ENCODE data around the gene STX11.

STX11 gene

DNA sequence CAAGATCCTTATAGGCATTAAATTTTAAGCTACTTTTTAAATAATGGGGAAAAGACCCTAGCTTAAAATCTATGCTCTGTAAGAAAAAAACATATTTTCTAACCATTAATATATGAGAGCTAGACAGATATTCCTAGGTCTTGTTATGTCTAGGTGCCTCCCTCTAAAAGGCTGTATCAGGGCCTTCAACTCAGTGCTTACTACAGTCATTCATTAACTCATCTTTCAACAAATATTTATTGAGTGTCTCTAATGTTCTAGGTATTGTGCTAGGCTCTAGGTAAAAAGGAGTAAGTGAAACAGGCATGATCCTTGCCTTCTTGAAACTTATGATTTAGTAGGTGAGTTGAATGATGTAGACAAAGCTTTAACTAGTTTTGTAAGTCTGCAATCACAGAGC is 6.4 kb upstream of the STX11 start:
- no peak for DNase-seq

DNA sequence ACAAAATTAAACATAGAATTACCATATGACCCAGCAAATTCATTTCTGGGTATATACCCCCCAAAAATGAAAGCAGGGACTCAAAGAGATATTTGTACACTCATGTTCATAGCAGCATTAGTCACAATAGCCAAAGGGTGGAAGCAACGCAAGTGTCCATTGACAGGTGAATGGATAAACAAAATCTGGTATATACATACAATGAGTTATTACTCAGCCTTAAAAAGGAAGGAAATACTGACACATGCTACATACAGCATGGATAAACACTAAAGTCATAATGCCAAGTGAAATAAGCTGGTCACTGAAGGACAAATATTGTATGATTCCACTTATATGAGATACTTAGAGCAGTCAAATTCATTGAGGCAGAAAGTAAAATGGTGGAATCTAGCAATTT is 5.3 kb upstream of the STX11 start:
- no peak for DNase-seq

DNA sequence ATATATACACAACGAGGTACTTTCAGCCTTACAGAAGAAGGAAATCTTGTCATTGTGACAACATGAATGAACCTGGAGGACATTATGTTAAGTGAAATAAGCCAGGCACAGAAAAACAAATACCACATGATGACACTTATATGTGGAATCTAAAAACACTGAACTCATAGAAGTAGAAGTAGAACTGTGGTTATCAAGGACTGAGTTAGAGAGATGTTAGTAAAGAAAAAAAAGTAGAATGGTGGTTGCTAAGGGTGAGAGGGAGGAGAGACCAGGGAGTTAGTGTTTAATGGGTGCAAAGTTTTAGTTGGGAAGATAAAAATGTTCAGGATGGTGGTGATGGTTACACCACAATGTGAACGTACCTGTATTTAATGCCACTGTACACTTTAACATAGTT is 4.8 kb upstream of the STX11 start:
- DNase-seq: no peak

DNA sequence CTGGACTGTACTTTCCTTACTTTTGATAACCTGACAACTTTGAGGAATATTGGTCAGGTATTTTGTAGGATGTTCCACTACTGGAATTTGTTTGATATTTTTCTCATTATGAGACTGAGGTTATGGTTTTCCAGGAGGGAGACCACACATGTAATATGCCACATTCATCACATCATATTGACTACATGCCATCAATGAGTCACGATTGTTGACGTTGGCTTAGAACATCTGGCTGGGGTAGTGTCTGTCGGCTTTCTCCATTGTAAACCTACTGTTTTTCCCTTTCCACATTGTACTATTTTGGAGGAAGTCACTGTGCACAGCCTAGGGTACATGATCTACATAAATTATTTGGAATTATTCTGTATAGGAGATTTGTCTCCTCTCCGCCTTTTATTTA is 1.4 kb upstream of the STX11 start:
- DNase-seq: no peak

DNA sequence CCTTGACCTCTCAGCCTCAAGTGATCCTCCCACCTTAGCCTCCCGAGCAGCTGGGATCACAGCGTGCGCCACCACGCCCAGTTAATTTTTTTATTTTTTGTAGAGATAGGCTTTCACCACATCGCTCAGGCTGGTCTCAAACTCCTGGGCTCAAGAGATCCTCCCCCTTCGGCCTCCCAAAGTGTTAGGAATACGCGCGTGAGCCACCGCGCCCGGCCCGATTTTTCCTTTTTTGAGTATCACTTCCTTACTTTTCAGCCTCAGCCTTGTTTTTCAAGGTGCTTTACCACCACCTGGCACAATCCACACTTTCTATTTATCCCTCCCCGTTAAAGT is 791 bp upstream of the STX11 start:
- no peak for DNase-seq

DNA sequence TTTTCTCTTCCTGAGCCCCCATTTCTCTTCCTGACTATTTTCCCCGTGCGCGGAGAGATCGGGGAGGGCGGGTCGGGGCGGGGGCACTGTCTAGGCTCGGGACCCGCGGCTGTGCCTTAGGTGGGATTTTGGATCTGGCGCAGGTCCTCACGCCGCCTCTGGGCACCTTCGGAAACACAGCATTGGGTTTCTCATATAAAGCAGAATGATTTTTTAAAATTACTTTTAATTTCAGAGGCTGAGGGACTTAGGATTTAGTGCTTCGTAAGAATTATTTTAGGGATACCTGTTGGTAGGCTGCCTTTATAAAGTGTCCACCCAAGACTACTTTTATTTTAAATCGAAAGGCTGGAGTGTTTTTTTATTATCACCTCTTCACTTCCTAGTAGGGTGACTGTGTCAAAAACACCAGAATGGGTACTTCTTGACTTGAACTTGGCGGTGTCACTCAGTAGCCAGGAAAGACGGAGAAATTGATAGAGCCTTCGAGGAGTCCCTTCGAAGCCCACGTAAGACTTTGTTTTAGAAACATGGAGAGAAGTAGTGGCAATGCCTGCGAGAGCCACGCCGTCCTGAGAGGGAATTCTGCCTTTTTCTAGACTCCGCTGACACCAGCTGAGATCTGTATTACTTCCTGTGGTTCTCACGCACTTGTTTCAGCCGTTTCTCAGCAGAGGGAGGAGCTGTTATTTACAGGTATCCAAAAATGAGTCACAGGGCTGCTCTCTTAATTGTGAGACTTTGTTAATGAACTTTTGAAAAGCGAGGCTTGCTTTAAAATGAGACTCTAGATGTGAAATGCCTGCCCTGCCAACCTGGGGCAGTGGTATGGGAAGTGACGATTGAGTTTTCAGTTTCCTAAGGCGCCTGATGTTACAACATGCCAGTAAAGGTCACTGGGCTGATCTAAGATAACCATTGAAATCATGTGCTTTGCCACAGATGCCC is 667 bp downstream of the STX11 start:
- peak; percentile 65 for DNase-seq

DNA sequence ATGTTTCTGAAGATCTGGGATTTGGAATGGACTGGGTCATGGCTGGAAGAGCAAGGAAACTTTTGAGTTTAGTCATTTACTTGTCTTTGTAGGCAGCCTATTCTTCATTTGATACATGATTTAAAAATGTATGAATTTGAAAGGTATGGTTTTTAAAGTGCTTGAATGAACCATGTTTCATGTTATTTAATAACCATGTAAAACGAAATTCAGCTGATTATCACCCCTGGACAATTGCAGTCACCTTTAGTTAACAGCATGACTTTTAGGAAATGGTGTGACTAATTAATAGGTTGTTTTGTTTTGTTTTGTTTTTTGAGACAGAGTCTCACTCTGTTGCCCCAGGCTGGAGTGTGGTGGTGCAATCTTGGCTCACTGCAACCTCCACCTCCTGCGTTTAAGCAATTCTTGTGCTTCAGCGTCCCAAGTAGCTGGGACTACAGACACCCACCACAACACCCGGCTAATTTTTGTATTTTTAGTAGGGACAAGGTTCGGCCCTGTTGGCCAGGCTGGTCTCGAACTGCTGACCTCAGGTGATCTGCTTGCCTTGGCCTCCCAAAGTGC is 2.1 kb downstream of the STX11 start:
- no peak for DNase-seq

DNA sequence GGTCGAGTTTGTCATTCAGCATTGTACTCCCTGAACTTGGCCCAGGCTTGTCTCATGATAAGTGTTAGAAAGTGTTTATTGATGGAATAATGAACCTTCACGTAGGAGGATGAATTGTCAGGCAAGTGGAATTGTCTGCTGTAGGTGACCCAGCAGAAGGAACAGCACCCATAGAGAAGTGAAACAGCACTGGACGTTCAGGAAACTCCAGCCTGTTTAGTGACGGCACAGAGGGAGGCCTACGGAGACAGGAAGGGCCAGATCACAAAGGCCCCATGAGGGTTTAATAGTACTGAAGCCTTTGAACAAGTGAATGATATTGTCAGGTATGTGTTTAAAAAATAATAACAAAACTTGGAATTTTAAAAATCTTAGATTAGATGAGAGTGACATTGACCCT is 2.9 kb downstream of the STX11 start:
- DNase-seq: no peak

DNA sequence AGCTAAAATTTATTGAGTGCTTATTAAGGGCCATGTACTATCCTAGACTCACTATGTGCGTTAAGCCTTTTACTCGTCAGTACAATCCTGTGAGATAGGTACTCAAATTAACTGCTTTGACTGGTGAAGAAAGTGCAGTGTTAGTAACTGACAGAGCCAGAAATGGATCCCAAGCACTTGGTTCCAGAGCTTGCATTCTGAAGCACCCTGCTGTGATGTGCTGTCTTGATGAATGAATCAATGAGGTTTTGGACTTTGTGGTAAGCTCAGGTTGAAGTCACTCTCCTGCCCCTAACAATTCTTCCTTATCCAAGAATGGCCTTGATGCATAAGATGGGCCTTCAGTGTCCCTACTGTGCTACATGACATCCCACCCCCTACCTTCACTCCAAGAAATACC is 3.7 kb downstream of the STX11 start:
- DNase-seq: no peak

DNA sequence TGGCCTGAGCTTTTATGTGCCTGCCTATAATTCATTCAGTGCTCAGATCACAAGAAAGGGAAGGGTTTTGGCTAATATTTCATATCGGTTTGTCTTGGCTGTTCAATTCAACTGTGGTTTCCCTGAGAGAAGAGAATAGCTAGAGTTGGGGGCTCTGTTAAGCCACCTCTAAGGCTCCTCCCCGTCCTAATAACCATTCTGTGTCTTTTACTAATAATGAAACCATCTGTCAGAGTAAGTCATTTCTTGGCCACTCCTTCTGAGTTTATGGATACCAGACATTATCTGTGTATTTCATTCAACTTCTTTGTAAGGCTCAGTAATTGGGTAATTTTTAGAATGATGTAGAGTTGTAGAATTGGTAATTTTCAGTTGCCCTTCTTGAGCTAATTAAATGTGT is 5.2 kb downstream of the STX11 start:
- DNase-seq: no peak

DNA sequence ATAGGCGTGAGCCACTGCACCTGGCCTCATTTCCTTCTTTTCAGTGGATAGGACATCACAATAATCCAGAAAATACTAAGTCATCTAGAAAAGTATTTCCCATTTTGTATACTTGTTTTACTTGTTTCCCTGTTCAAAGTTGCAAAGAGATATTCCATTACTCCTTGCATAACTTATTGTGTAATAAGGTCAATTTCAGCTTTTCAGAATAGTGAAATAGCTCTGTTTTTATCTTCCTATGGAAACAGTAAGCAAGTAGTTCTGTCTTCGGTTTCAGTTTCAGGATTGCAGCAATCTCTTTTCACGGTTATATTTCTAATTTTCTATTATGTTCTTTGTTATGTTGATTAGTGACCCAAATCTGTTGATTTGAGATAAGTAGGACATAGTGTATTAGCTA is 6.0 kb downstream of the STX11 start:
- no peak for DNase-seq

DNA sequence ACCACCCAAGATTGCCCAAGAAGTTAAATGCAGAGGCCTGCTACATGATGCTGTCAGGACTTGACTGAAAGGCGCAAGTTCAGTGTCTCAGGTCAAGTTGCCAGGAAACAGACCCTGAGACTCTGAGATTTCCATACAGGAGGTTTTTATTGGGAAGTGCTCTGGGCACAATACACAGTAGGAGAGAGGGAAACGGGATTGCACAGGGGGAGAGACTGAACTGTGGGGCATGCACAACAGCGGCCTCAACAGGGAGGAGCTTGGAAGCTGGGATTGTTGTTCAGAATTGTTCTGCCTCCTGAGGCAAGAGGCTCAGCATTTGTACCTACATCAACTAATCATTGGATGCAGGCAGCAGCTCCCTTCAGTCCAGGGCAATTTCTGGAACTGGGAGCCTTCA is 6.7 kb downstream of the STX11 start:
- no peak for DNase-seq

DNA sequence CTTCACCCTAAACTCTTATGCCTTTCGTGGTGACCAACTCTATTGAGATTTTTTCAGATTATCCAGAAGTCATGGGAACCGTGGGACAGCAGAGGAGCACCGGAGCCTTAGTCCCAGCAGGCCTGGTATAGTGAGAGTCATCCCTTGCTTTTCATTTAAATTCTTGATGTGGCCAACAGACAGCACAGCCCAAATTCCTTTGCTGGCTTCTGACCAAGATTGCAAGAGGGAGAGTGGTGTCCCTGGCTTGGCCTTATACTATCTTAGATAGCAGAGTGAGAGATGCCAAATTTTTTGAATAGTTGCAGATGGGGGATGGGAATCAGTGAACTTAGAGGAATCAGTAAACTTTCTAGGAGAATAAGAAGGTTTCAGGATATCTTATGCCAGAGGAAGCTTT is 7.8 kb downstream of the STX11 start:
- no peak for DNase-seq

DNA sequence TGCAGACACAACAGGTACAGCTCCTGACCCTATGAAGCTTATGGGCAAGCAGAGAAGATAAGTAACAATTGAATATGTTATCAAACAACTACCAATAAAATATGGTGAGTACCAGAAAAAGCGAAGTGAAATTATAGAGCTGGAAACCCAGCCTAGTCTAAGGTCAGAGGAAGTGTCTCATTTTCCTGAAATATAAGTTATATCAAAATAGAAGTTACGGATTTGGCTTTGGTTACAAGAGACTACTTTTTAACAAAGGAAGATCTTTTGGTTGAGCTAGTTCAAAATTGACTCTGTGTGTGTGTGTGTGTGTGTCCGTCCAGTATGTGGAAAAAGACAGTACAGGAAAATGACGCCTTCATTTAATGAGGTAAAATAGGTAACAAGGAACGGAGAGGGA is 8.9 kb downstream of the STX11 start:
- DNase-seq: no peak

DNA sequence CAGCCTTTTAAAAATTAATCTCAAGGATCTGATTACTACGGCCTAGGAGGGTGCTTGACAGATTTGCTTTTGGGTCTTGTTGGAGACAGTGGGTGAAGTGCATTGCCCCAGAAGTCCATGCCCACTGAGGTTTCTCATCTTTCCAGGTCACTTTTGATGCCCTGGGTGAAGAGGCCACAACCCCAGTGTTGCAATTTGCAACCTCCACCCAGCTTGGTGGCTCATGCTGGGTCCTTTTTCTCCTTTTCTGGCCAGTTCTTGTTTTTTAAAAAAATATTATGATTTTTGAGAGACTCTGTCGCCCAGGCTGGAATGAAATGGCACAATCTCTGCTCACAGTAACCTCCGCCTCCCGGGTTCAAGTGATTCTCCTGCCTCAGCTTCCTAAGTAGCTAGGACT is 9.4 kb downstream of the STX11 start:
- no peak for DNase-seq

DNA sequence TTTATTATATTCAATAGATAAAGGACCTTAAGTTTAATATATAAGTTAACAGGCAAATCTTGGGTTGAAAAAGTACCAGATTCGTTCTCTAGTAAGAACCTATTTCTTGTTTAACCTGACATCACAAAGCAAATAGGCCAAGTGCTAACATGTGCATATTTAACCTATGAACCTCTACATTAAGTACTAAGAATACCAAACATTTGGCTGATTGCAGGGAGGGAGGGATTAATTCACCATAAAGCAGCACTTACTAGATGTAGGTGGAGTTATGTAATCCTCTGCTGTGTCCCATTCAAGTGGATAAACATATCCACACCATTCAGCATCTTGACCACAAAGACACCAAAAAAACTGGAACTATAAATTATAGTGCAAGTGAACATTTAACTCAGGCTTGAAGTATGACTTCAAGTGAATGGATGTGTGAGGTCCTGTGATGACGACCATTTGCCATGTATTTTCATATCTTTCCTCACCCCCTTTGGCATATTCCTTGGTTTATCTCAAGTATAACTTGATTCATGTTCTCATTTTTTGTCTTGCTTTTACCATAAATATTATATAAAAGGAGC is 10.2 kb downstream of the STX11 start:
- no peak for DNase-seq

DNA sequence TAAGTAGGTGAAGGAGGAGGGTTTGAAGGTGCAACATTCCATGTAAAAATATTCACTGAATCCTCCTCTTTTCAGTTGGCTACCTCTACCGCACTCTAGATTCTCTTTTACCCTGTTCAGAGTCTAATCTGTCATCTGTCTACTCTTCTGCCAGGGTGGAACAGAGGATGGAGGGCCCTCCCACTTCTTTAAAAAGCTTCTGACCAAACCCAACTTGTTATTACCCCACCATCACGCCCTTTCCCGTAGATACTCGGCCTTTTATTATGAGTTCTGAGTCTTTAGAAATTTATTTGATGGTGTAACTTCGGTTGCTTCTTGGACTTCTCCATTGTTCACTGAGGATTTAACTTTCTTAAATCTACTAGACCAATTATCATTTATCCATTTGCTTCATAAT is 11.7 kb downstream of the STX11 start:
- DNase-seq: no peak

DNA sequence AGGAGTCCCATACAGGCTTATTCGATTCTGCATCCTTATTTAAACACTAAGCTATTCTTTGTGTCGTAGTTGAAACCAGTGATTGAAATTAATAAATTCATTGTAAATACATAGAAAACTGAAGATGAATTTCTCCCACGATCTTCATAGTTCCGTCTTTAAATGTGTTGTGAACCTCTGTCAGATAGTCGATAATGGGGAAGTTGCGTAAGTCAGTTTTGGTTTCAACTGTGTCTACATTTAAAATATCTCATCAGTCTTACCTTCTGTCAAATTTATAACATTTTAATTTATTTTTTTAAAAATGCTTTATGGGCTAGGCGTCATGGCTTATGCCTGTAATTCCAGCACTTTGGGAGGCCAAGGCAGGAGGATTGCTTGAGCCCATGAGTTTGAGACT is 12.7 kb downstream of the STX11 start:
- DNase-seq: no peak

DNA sequence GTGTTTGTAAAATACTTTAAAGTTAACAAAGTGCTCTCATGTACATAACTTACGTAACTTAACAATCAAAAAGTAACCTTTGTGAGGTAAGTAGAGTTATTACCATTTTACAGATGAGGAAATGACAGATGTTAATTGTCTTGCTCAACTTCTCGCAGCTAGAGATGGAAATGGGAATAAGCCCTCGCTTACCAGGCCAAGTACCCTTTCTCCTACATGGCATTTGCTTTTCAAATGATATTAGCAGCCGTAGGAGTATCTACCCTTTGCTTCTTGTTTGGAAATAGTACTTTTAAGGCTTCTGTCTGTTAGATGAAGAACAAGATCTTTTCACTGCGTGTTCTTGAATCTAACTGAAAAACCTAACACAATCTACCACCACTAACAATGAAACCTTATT is 15.5 kb downstream of the STX11 start:
- DNase-seq: no peak

DNA sequence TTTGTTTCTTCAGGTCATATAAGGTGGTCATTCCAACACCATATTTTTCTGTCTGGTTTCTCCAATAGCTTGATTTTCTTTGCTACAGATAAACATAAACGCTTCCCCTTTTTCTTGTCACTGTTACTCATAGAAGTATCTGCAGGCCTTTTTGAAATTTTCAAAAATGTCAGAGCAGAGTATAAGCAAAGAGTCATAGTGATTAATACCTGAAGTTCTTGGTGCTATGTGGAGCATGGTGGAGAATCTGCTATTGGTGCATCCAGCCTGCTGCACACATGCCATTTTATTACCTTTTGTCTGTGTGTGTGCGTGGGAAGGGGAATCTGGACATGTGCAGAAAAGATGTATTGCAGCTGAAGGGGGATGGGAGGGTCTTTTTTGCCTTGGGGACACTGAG is 19.7 kb downstream of the STX11 start:
- DNase-seq: no peak

DNA sequence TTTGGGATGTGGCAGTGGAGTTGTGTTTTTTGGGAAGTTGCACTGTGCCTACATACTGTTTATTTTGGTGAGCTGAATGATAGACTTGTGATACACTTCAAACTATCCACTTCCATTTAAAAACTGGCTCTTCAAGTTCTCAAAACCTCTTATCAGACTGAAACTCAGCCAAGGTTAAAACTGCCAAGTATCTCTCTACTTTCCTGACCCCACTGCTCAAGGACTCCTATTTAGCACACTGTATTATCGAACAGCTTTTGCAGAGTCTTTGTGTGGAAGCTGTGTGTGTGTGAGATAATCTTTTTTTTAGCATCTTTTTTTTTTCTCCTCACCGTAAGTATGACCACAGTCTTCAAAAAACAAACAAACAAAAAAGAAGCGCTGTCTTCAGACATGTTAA is 21.1 kb downstream of the STX11 start:
- DNase-seq: no peak

DNA sequence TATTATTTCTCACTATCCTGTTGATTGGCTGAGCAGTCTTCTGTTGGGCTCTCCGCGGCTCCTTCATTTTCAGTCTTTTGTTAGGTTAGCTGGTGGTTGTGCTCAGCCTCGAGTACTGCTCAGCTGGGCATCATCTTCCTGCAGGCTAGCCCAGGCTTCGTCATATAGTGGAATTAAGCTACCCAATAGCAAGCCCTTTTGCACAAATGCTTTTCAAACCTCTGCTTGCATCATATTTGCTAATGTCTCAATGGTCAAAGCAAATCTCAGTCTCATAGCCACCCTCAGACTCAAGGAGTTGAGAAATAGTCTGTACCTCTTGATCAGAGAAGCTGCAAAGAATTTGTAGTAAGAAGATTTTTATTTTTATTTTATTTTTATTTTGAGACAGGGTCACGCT is 23.7 kb downstream of the STX11 start:
- DNase-seq: no peak

DNA sequence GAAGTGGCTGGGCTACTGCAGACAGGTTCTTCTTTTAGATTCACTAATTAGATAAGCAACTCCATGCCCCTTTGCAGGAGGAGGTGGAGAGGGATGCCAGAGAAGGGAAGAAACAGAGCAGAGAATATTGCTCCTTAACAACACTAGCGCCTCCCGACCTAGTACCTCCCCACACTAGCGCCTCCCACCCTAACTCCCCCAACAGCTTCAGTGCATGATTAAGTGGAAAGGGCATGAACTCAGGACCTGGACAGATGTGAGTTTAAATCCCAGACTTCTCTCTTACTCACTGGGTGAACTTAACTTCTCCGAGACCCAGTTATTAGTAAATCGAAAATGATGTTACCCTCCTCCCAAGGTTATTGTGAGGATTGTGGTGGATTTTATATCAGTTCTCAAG is 25.7 kb downstream of the STX11 start:
- DNase-seq: no peak

DNA sequence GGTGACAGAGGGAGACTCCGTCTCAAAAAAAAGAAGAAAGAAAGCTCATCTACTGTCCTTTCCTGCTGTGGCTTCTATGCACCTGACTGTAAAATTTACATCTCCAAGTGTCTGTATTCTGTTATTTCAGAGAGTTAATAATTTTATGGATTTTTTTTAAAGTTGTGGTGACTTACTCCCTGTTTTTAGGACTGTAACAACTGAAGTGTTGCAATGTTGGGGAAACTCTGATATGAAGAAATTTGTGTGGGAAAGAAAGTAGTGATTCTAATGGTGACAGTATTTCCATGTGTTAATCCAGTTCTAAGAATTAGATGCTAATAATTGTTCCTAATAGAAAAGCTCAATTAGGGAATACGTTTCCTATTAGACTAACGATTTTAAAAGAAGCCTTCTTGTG is 27.4 kb downstream of the STX11 start:
- no peak for DNase-seq

DNA sequence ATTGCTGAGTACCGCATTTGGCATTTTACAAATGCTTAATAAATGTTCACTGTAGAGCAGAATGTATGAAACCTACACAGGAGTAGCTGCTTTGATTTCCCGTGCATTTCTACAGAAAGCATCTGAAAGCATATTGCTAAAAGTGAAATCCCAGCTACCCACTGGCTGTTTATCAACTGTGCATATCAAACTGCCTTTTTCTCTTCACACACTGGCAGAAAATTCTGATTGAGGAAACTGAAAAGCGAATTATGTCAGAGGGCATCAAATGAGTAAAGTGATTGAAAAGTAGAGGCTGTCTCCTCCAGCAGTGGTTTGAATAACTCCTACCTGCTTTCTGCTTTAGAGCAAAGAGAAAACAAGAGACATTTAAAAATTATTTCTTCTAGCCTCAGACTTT is 28.0 kb downstream of the STX11 start:
- no peak for DNase-seq

All from activated T-cell treated with anti-CD3 and anti-CD28 coated beads, Interleukin-2, amount 50 U/mL, for 1 hour (primary cell).